Measurements from ENCODE around the gene TCAF2.
"Not testable (repeated sequence)": the region's sequence is repeated elsewhere in the genome, so short reads cannot be mapped to it uniquely, and the experiment has no call there.

DNA sequence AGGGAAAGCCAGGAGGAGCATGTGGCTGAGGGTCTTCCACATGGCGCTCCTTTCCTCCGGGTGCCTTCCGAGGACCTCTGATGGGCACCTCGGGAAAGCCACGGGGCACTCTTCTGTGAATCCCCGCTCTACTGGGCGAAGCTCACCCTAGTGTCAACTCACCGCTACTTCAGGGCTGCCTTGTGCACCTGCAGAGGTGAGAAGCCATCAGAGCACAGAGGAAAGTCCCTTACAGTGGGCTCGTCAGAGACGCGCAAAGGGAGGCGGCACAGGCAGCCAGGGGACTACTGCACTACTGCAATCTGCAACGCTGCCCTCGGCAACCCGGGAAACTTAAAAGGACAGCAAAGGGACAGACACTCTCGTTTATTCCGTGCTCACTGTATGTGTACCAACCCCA, 1.4 kb downstream of the TCAF2 start:
- TF ChIP-seq, protein P1, sequence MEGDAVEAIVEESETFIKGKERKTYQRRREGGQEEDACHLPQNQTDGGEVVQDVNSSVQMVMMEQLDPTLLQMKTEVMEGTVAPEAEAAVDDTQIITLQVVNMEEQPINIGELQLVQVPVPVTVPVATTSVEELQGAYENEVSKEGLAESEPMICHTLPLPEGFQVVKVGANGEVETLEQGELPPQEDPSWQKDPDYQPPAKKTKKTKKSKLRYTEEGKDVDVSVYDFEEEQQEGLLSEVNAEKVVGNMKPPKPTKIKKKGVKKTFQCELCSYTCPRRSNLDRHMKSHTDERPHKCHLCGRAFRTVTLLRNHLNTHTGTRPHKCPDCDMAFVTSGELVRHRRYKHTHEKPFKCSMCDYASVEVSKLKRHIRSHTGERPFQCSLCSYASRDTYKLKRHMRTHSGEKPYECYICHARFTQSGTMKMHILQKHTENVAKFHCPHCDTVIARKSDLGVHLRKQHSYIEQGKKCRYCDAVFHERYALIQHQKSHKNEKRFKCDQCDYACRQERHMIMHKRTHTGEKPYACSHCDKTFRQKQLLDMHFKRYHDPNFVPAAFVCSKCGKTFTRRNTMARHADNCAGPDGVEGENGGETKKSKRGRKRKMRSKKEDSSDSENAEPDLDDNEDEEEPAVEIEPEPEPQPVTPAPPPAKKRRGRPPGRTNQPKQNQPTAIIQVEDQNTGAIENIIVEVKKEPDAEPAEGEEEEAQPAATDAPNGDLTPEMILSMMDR (IDR thresholded peaks at IDR 0.05; ENCODE audit: low read depth, low read length, missing input control): not testable (repeated sequence)
- TF ChIP-seq JUND (IDR thresholded peaks at IDR 0.05); RAD21 (IDR thresholded peaks at IDR 0.05); GABPA (IDR thresholded peaks at IDR 0.05 in 1 of 2, conservative IDR thresholded peaks at IDR 0.05 in 1 of 2); NR2F2 (IDR thresholded peaks at IDR 0.05); YY1 (IDR thresholded peaks at IDR 0.05); HNF4A (conservative IDR thresholded peaks at IDR 0.05); TAF1 (conservative IDR thresholded peaks at IDR 0.05); RXRA (IDR thresholded peaks at IDR 0.05): not testable (repeated sequence)
- TF ChIP-seq, protein P2, sequence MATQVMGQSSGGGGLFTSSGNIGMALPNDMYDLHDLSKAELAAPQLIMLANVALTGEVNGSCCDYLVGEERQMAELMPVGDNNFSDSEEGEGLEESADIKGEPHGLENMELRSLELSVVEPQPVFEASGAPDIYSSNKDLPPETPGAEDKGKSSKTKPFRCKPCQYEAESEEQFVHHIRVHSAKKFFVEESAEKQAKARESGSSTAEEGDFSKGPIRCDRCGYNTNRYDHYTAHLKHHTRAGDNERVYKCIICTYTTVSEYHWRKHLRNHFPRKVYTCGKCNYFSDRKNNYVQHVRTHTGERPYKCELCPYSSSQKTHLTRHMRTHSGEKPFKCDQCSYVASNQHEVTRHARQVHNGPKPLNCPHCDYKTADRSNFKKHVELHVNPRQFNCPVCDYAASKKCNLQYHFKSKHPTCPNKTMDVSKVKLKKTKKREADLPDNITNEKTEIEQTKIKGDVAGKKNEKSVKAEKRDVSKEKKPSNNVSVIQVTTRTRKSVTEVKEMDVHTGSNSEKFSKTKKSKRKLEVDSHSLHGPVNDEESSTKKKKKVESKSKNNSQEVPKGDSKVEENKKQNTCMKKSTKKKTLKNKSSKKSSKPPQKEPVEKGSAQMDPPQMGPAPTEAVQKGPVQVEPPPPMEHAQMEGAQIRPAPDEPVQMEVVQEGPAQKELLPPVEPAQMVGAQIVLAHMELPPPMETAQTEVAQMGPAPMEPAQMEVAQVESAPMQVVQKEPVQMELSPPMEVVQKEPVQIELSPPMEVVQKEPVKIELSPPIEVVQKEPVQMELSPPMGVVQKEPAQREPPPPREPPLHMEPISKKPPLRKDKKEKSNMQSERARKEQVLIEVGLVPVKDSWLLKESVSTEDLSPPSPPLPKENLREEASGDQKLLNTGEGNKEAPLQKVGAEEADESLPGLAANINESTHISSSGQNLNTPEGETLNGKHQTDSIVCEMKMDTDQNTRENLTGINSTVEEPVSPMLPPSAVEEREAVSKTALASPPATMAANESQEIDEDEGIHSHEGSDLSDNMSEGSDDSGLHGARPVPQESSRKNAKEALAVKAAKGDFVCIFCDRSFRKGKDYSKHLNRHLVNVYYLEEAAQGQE (IDR thresholded peaks at IDR 0.05): not testable (repeated sequence)
- TF ChIP-seq, protein P3, sequence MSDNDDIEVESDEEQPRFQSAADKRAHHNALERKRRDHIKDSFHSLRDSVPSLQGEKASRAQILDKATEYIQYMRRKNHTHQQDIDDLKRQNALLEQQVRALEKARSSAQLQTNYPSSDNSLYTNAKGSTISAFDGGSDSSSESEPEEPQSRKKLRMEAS (IDR thresholded peaks at IDR 0.05): not testable (repeated sequence)

Data from liver (tissue), 3 donors.